ENCODE results near the gene MGAT5. TPM values are rescaled to one million over a fixed set of nuclear protein-coding genes. Genes with fewer than 3 reads are reported as not detected.

MGAT5 gene
- total RNA-seq, 1 experiment from 2014 or later = 25.4 TPM

DNA sequence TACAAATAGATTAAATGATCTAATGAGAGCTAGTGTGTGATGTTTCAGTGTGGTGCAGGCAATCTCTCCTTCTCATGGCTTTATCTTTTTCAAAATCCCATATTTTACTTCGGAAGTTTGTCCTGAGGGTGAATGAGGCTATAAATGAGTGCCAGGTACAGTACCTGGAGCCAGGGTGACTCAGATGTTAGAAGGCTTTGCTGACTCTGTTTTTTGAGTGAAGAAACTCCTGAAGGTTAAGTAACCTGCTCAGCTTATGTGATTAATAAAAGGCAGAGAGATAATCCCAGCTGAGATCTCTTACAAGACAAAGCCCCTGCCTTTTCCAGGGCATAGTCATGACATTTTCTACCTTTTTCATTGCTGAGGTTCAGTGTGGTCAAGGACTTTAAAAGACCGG lies 52.6 kb downstream of the MGAT5 start:
- no peak for DNase-seq
- Histone ChIP-seq H3K4me3 (ENCODE audit: insufficient read depth, low read depth, low read length) (no peak overlapping the region), H3K36me3 (replicated peaks; ENCODE audit: control insufficient read depth, insufficient read depth, low read length) (no peaks in the 10 kb centered on the region), H3K27me3 (ENCODE audit: control insufficient read depth, insufficient read depth, low read length) (no peaks in the 10 kb centered on the region)

DNA sequence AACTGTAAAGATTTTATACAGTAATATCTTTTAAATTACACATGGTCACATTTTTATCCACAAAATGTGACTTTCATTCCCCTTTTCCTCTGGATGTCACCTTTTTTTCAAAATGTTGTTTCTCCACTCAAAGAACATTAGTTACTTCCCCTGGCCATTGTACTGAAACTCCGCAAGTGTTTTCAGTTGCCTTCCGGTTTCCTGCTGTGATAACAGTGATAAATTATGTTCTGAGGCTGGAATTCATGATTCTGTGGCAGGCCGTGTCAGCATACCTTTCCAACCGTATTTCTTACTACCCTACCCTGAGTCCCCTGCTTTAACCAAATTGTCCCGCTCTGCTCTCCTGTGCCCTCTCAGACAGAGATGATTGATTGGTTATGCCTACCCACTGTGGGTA lies 53.5 kb downstream of the MGAT5 start:
- no peaks in the 10 kb centered on the region for H3K27me3 ChIP-seq (ENCODE audit: control insufficient read depth, insufficient read depth, low read length)
- H3K36me3 ChIP-seq (replicated peaks; ENCODE audit: control insufficient read depth, insufficient read depth, low read length) = no peaks in the 10 kb centered on the region
- H3K4me3 ChIP-seq (ENCODE audit: insufficient read depth, low read depth, low read length) = no peak overlapping the region
- no peak for DNase-seq

DNA sequence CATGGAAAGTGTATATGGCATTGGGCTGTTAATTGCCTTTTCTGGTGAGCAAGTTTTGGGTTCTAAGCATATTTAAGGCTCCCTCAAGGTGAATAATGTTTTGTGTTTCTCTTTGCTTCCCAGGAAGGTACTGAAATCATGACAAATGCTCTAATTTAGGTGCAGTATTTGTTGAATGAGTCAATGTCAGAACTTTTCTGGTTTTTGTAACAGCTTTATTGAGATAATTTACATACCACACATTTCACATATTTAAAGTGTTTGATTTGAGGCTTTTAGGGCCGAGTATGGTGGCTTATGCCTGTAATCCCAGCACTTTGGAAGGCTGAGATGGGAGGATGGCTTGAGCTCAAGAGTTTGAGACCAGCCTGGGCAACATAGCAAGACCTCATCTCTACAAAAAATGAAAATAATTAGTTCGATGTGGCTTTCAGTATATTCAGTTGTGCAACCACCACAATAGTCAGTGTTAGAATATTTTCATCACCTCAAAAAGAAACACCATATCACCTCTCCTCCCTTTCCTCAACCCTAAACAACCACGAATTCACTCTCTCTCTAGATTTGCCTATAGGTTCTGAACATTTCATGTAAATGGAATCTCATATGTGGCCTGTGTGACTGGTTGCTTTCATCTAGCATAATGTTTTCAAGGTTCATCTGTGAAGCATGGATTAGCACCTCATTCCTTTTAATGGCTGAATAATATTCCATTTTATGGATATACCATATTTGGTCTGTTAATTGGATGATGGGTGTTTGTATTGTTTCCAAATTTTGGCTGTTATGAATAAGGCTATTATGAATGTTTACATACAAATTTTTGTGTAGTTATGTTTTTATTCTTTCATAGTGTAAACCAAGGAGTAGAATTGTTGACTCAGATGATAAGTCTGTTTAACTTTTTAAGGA lies 54.9 kb downstream of the MGAT5 start:
- Histone ChIP-seq H3K4me3 (ENCODE audit: insufficient read depth, low read depth, low read length) (no peak overlapping the region), H3K36me3 (replicated peaks; ENCODE audit: control insufficient read depth, insufficient read depth, low read length) (no peaks in the 10 kb centered on the region), H3K27me3 (ENCODE audit: control insufficient read depth, insufficient read depth, low read length) (no peaks in the 10 kb centered on the region)
- no peak for DNase-seq

DNA sequence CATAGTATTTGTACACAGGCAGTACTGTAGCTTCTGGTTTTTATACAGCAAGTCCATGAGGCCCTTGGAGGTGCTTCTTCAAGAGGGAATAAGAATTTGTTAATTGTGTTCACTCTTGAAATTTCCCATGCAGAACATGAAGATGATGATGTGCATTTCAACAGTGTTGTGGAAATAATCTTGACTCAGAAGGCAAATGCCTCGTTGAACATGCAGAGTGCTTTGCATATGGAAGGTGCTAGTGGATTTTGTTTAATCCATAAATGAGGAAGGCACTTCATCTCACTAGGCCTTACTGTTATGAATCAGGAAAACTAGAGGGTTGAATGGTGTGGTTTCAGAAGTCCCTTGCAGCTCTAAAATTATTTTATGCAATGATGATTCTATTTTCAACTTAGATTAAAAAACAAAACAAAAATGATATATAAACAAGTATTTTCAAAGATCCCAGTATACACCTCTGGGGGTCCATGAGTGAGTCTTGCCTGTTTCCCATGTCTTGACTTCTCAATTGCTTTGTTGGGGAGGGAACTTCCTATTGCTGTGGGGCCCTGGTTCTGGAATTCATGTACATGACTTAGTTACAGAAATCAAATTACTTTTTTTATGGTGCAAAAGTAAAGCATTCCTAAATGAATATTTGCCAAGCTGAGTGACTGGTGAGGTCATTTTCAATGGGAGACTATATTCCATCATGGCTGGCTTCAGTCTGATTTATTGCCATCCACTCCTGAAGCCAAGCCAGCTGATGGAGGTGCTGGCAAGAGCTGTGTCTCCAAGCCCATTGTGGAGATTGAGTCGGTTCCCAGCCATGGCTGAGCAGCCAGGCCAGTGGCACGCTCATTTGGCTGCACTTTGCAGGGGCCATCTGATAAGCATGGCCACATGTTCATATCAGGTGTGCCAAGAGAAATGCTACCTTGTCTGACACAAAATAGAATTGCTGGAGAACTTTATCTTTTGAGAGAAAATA lies 56.5 kb downstream of the MGAT5 start:
- no peak for DNase-seq
- Histone ChIP-seq H3K4me3 (ENCODE audit: insufficient read depth, low read depth, low read length) (no peak overlapping the region), H3K36me3 (replicated peaks; ENCODE audit: control insufficient read depth, insufficient read depth, low read length) (no peaks in the 10 kb centered on the region), H3K27me3 (ENCODE audit: control insufficient read depth, insufficient read depth, low read length) (no peaks in the 10 kb centered on the region)

DNA sequence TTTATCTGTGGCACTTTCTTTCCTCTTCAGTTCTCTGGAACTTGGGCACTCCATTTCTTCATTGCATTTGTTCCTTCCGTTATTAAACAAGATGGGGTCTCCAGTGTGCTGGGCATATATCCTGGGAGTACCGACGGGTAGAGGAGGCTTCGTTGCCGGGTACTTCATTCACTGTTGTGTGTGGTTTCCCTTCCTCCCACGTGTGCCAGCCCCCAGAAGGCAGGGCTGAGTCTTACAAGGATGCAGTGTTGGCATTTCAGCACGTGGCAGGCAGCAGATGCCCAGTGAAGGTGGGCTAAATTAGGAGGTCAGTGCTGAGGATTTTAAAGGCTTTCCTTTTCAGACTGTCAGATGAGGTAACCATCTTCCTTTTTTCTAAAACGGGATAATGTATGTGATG lies 58.6 kb downstream of the MGAT5 start:
- Histone ChIP-seq H3K4me3 (ENCODE audit: insufficient read depth, low read depth, low read length) (no peak overlapping the region), H3K27me3 (ENCODE audit: control insufficient read depth, insufficient read depth, low read length) (no peaks in the 10 kb centered on the region), H3K36me3 (replicated peaks; ENCODE audit: control insufficient read depth, insufficient read depth, low read length) (no peaks in the 10 kb centered on the region)
- no peak for DNase-seq

DNA sequence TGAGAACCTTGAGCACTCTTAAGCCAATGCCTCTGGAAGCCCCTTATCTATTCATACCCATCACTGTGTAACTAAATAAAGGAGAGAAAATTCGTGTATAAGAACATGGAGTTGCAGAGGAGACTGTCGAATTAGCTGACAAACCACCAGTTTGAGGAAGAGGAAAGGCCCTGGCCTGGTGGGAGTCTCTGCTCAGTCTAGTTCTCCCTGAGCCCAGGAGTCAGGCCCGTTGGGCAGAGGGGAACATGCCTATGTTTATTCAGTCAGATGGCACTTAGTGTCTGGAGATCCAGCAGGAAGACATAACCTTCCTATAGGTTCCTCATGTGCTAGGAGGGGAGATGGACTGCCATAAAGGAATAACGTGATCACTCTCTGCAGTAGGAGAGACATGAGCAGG lies 60.3 kb downstream of the MGAT5 start:
- Histone ChIP-seq H3K4me3 (ENCODE audit: insufficient read depth, low read depth, low read length) (no peak overlapping the region), H3K27me3 (ENCODE audit: control insufficient read depth, insufficient read depth, low read length) (no peaks in the 10 kb centered on the region), H3K36me3 (replicated peaks; ENCODE audit: control insufficient read depth, insufficient read depth, low read length) (no peaks in the 10 kb centered on the region)
- DNase-seq = no peak

DNA sequence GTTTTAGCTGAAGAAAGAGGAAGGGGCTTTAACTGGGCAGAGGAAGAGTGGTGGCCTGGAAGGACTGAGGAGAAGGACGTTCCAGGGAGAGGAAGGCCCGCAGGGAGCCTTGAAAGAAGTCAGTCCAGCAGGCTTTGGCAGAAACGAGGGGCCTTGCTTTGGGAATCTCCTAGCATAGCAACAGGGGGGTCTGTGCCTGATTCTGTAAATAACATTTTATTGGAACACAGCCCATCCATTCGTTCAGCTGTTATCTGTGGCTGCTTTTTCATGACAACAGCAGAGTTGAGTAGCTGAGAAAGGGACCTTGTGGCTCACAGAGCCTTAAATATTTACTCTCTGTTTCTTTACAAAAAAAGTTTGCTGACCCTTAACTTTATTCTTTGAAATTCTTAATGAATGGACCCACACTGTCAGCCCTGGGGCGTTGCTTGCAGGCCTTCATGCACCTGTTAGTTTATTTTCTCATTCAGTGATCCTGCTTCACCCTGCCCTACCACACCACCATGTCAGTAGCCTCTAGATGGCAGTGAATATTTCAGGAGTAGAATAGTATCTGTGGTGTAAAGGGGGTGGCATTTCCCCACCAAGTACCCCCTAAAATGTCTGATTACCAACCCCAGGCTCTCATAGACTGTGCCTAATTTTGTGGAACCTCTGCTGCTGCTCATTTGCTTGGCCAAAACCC lies 61.0 kb downstream of the MGAT5 start:
- no peaks in the 10 kb centered on the region for H3K36me3 ChIP-seq (replicated peaks; ENCODE audit: control insufficient read depth, insufficient read depth, low read length)
- DNase-seq = no peak
- H3K4me3 ChIP-seq (ENCODE audit: insufficient read depth, low read depth, low read length) = no peak overlapping the region

DNA sequence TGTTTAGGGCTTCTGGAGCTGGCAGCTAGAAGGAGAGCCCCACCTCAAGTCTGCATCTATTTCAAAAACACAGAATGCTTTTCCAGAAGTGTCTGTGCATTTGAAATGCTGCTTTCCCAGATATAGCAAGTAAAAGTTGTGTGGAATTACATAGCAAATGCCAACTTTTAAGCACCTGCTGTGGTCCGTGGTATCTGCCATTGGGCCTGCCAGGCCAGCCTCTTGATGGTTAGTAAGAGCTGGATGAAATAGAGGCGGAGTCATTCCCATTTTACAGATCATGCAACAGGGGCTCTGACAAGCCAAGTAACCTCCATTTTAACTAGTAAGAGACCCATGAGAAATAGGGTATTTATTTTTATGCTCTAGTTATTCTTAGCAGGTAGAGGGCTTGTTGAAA lies 61.6 kb downstream of the MGAT5 start:
- H3K4me3 ChIP-seq (ENCODE audit: insufficient read depth, low read depth, low read length) = no peak overlapping the region
- H3K36me3 ChIP-seq (replicated peaks; ENCODE audit: control insufficient read depth, insufficient read depth, low read length) = no peaks in the 10 kb centered on the region
- no peak for DNase-seq
- no peaks in the 10 kb centered on the region for H3K27me3 ChIP-seq (ENCODE audit: control insufficient read depth, insufficient read depth, low read length)

More for the DNA sequence above, 61.0 kb downstream of the MGAT5 start:
- H3K27me3 ChIP-seq (ENCODE audit: control insufficient read depth, insufficient read depth, low read length) = no peaks in the 10 kb centered on the region

DNA sequence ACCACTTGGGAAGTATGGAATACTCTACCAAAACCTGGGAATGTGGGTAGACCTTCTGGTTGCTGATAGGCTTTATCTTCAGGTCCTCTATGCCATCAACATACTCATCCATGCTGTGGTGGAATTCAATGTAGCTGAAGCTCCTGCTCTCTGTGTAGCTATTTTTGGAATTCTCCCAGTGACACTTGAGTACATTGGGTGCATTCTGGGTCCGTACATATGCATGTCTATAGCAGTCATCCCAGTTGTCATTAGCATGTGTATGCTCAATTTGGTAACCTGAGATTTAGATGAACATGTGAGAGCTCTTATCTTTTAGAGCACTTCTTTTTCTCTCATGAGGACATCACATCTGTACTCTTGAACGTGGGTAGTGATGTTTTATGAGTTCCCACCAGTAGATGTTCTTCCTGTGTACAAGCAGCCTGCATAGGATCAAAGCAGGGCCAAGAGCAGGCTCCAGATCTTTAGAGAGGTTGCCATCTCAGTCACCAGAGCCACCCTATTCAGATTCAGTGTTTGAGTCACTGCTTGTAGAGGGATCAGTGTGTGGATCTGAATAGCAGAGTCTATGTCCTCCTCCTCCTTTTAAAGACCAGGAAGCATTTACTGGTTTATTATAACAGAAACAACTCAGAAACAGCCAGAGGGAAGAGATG lies 65.9 kb downstream of the MGAT5 start:
- H3K4me3 ChIP-seq (ENCODE audit: insufficient read depth, low read depth, low read length) = no peak overlapping the region
- DNase-seq = no peak
- no peaks in the 10 kb centered on the region for H3K27me3 ChIP-seq (ENCODE audit: control insufficient read depth, insufficient read depth, low read length)
- no peaks in the 10 kb centered on the region for H3K36me3 ChIP-seq (replicated peaks; ENCODE audit: control insufficient read depth, insufficient read depth, low read length)

DNA sequence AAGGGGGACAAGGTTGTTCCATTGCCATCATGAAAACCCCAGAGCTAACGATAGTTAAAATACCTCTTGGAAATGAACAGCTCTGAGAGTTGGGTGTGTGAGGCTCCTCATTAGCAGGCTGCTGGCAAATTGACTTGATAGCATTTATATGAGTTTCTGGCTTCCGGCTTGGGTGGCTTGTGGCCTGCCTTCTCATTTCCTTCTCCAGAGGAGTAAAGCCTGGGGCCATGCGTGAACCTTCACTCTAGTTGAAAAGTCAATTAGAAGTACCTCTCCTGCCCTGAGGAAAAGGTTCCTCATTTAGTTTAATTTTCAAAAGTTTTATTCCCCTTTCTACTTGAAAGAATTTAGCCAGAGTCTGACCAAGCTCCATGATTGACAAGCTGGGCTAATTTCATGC lies 67.1 kb downstream of the MGAT5 start:
- DNase-seq = no peak
- Histone ChIP-seq H3K4me3 (ENCODE audit: insufficient read depth, low read depth, low read length) (no peak overlapping the region), H3K36me3 (replicated peaks; ENCODE audit: control insufficient read depth, insufficient read depth, low read length) (no peaks in the 10 kb centered on the region), H3K27me3 (ENCODE audit: control insufficient read depth, insufficient read depth, low read length) (no peaks in the 10 kb centered on the region)

DNA sequence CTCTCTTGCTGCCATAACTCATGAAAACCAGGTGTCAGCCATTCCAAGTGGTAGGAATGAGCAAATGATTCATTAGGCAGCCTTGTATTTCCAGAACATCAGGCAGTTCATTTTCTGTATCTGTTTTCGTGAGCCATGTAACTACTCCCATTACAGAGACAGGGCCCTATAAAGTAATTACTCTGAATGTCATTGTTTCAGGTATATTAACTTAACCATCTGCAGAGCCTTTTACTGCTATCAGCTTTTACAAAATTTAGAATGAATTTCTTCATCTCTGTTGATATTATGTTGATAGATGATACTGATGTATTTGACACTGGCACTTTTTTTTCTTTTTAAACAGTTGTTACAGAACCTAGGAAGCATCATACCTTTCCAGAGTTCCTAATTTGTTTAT lies 69.9 kb downstream of the MGAT5 start:
- H3K27me3 ChIP-seq (ENCODE audit: control insufficient read depth, insufficient read depth, low read length) = no peaks in the 10 kb centered on the region
- DNase-seq = no peak
- H3K36me3 ChIP-seq (replicated peaks; ENCODE audit: control insufficient read depth, insufficient read depth, low read length) = no peaks in the 10 kb centered on the region
- no peak overlapping the region for H3K4me3 ChIP-seq (ENCODE audit: insufficient read depth, low read depth, low read length)

DNA sequence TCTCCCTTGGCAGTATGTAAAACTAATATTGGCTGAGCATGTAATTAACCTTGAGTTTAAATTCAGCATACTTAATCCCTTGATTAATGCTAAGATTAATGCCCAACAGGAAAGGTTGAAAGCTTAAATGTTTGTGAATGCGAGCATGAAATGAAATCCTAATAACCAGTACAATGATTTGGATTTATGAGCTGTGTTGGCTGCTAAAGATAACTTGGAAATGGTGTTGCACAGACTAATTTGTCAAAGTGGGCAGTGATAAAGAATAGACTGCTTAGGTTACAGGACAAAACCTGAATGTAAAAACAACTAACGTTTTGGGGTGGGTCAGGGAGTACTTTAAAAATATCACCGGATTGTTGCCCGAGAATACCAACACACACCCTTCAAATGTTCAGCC lies 70.6 kb downstream of the MGAT5 start:
- Histone ChIP-seq H3K27me3 (ENCODE audit: control insufficient read depth, insufficient read depth, low read length) (no peaks in the 10 kb centered on the region), H3K4me3 (ENCODE audit: insufficient read depth, low read depth, low read length) (no peak overlapping the region), H3K36me3 (replicated peaks; ENCODE audit: control insufficient read depth, insufficient read depth, low read length) (no peaks in the 10 kb centered on the region)
- DNase-seq = no peak

DNA sequence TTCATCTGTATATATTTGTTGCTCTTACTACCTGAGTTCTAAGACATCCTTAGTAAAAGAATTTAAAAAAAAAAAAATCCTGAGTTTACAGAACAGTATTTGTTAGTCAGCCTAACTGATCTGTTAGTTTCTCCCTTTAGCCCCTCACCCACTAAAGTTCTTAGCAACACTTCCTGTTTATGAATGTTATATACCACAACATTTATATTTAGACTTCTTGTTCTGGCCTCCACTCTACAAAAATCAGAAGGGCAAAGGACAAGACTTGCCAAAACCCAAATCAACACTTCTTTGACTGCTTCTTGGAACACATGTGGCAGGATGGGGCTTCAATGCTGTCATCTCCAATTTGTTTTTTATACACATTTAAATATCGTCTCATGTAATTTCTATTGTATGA lies 71.1 kb downstream of the MGAT5 start:
- Histone ChIP-seq H3K36me3 (replicated peaks; ENCODE audit: control insufficient read depth, insufficient read depth, low read length) (no peaks in the 10 kb centered on the region), H3K27me3 (ENCODE audit: control insufficient read depth, insufficient read depth, low read length) (no peaks in the 10 kb centered on the region), H3K4me3 (ENCODE audit: insufficient read depth, low read depth, low read length) (no peak overlapping the region)
- DNase-seq = no peak

DNA sequence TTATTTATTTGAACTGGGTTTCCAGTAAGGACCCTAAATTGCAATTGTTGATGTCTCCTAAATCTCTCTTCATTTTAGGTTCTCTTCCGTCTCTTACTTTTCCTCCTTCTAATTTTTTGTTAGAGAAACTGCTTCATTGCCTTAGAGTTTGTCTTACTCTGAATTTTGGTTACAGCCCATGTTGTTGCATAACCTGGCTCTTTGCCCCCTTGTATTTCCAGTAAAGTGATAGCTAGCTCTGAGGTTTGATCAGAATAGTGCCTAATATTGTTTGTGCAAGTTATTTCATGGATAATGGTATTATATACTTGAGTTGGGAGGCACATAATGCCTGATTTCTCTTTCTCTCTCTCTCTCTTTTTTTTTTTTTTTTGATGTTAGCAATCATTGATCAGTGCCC lies 71.8 kb downstream of the MGAT5 start:
- no peak overlapping the region for H3K4me3 ChIP-seq (ENCODE audit: insufficient read depth, low read depth, low read length)
- DNase-seq = no peak
- no peaks in the 10 kb centered on the region for H3K27me3 ChIP-seq (ENCODE audit: control insufficient read depth, insufficient read depth, low read length)
- H3K36me3 ChIP-seq (replicated peaks; ENCODE audit: control insufficient read depth, insufficient read depth, low read length) = no peaks in the 10 kb centered on the region

Data from H7 (cell line).